Stimulated activated naive CD8-positive, alpha-beta T cell treated with anti-CD3 and anti-CD28 coated beads, Interleukin-15, Interleukin-2, amounts not matched to agents 100 U/mL and 50 U/mL, for 24 hours (primary cell): ENCODE measurements around the gene RNF31.
"Not testable (repeated sequence)": the region's sequence is repeated elsewhere in the genome, so short reads cannot be mapped to it uniquely, and the experiment has no call there.

Source experiments
- ATAC-seq: fragments of 150-1000 bp; cut with Tn5 transposase; one replicate; pipeline ENCODE4 v1.10.0; 2021
- DNase-seq: peaks from one replicate; pipeline ENCODE4 v3.0.0; 2021

Gene RNF31

DNA sequence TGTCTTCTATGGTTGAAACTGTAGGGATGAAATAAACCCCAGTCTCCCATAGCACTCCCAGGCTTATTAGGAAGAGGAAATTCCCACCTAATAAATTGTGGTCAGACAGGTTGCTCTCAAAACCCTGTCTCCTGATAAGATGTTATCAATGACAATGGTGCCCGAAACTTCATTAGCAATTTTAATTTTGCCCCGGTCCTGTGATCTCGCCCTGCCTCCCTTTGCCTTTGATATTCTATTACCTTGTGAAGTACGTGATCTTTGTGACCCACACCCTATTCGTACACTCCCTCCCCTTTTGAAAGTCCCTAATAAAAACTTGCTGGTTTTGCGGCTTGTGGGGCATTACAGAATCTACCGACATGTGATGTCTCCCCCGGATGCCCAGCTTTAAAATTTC lies 55.2 kb downstream of the RNF31 start:
- DNase-seq, ATAC-seq: not testable (repeated sequence)

DNA sequence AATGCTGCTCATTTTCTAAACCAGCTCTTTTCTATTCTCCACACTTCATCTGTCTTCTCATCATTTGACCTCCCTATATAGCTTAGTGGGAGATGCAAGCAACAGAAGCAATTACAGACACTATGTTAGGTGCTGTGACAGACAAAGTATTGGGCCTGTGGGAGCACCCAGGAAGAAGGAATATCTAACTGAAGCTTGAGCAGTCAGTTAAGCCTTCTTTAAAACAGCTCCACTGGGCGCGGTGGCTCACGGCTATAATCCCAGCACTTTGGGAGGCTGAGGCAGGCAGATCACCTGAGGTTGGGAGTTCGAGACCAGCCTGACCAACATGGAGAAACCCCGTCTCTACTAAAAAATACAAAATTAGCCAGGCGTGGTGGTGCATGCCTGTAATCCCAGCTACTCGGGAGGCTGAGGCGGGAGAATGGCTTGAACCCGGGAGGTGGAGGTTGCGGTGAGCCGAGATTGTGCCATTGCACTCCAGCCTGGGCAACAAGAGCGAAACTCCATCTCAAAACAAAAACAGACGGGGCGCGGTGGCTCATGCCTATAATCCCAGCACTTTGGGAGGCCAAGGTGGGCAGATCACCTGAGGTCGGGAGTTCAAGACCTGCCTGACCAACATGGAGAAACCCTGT lies 56.1 kb downstream of the RNF31 start:
- not testable (repeated sequence) for DNase-seq, ATAC-seq

DNA sequence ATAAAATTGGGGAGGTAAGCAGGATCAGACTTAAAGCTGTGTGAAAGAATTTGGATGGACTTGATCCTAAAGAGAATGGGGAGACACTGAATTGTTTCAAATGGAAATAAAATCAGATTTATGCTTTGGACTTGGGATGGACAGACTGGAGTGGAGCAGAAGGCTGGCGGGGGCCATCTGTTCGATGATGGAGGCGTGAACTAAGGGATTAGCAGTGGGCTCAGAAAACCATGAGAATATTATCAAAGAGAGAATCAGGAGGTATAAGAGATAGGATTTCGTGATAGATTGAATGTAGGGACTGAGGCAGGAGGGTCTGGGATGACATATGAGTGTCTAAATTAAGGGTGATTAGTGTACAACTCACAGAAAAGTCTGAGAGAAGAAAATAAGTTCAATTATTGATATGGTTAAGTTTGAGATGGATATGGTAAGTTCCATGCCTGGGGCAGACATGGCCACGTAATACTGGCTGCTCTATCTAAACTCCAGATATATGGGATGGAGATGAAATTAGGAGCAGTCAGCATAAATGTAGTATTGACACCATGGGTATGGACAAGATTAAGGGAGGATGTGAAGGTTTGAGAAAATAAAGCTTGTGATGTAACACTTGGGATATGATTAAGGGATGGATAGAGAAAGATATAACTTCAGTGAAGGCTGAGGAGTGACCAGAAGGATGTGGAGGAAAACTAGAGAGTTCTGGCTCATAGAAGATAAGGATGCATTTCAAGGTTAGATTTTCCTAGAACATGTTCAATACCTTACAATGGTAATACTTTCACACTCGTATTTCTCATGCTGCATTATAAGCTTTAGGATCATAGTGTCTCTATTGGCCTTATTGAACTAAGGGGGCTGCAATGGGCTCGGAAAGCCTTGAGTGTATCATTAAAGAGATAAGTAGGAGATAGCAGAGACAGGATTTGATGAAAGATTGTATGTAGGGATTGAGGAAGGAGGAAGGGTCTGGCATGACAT lies 57.2 kb downstream of the RNF31 start:
- DNase-seq (no peak), ATAC-seq (no peak)

DNA sequence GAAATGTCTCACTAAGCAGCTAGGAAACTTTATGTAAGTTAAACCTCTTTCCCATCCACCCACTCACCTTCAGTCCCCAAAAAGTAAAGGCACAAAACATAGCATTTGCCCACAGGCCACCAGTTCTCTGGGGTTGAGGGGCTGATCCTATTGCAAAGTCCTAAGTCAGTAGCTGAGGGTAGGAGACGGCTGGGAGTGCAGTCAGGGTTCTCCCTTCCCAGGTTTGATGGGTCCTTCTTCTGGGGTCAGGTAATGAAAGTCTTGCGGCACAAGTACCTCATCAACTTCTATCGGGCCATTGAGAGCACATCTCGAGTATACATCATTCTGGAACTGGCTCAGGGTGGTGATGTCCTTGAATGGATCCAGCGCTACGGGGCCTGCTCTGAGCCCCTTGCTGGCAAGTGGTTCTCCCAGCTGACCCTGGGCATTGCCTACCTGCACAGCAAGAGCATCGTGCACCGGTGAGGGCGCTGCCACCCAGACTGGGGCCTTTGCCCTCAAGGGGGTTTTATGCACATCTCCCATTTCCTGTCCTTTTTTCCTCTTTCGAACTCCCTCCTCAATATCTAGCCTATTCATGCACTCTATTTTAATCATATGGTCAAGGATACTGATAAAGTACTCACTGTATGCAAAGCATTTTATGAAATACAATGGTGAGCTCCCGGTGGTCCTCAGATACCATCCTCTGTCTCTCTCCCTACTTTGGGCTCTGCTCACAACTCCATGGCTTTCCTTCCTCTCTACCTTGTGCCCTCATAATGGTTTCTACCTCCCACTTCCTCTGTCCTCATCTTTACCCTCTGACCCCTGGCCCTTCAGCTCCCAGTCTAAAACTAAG lies 59.2 kb downstream of the RNF31 start:
- ATAC-seq (no peak), DNase-seq (no peak)

DNA sequence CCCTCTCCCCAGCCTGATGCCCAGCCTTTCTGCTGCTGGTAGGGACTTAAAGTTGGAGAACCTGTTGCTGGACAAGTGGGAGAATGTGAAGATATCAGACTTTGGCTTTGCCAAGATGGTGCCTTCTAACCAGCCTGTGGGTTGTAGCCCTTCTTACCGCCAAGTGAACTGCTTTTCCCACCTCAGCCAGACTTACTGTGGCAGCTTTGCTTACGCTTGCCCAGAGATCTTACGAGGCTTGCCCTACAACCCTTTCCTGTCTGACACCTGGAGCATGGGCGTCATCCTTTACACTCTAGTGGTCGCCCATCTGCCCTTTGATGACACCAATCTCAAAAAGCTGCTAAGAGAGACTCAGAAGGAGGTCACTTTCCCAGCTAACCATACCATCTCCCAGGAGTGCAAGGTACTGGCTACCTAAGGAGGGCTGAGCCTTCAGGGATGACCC lies 59.8 kb downstream of the RNF31 start:
- ATAC-seq: no peak
- no peak for DNase-seq

DNA sequence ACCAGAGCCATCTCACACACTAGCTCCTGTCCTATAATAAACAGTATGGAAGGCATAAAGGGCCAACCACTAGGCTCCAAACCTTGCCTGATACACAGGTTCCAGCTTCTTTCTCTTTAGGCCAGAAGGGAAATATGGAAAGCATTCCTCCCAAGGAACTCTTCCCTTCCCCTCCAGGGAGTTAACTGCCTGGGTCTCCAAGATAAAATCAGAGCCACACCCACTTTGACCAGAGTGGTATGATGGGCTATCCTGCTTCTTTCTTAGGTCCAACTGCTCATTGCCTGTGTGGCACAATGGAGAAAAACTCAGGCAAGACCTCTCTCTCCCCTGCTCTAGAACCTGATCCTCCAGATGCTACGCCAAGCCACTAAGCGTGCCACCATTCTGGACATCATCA lies 60.3 kb downstream of the RNF31 start:
- no peak for DNase-seq
- no peak for ATAC-seq
